Kidney (tissue), 14 donors: ENCODE measurements around the gene PTPRF. TPM values are rescaled to one million over a fixed set of nuclear protein-coding genes. Genes with fewer than 3 reads are reported as not detected.

Experiments used
- DNase-seq, 5 donors: peaks; one replicate each; pipeline ENCODE4 v3.0.0-alpha.2; 2013 to 2020
- FAIRE-seq: peaks from 2 replicates; lab custom pipeline; 2012; peaks lifted over from hg19 to GRCh38; lab: Jason Lieb, UNC
- H3K27ac ChIP-seq, 2 donors: one replicate each; pipeline ENCODE4 v1.7.0; 2013; ENCODE audit warnings: low read depth in 2 of 2, low read length in 2 of 2, inconsistent platforms in 1 of 2
- H3K27me3 ChIP-seq: one replicate; pipeline ENCODE4 v1.7.1; 2013; ENCODE audit warnings: low read length, inconsistent platforms; ENCODE audit not compliant: control insufficient read depth, insufficient read depth
- H3K36me3 ChIP-seq, 3 donors: one replicate each; pipeline versions ENCODE4 v1.7.0 to v1.7.1; 2013; ENCODE audit warnings: low read length in 3 of 3, control low read depth in 1 of 3, inconsistent platforms in 1 of 3; ENCODE audit not compliant: insufficient read depth in 3 of 3, control insufficient read depth in 2 of 3
- H3K4me1 ChIP-seq, 3 donors: one replicate each; pipeline versions ENCODE4 v1.7.0 to v1.7.1; 2013; ENCODE audit warnings: low read length in 3 of 3, inconsistent platforms in 1 of 3, low read depth in 1 of 3; ENCODE audit not compliant: control insufficient read depth in 2 of 3, insufficient read depth in 2 of 3
- H3K4me3 ChIP-seq, 3 donors: one replicate each; pipeline versions ENCODE4 v1.7.0 to v1.8.1; 2013; ENCODE audit warnings: low read length in 3 of 3, control low read depth in 1 of 3, inconsistent platforms in 1 of 3
- H3K9ac ChIP-seq, 3 donors: one replicate each; pipeline versions ENCODE4 v1.7.0 to v1.7.1; 2013; ENCODE audit warnings: low read length in 3 of 3, control low read depth in 1 of 3, inconsistent platforms in 1 of 3
- H3K9me3 ChIP-seq, 3 donors: one replicate each; pipeline versions ENCODE4 v1.7.0 to v1.7.1; 2013; ENCODE audit warnings: low read length in 3 of 3, control low read depth in 1 of 3, inconsistent platforms in 1 of 3; ENCODE audit not compliant: control insufficient read depth in 2 of 3, insufficient read depth in 1 of 3
- CTCF ChIP-seq: IDR thresholded peaks from 3 replicates; pipeline ENCODE4 v1.5.1; 2012; ENCODE audit warnings: mild to moderate bottlenecking, moderate library complexity, borderline replicate concordance; ENCODE audit not compliant: insufficient read depth; ENCODE audit errors: extremely low read depth
- intact Hi-C: fragments of 100-400 bp; cut with DNase I; formaldehyde crosslinking; loops from one replicate; pipeline ENCODE4 v1.11.1; 2022
- polyA plus RNA-seq: library from polyadenylated mRNA; stranded (reverse); fragments of 350-450 nt; fragmentation: Illumina TruSeq; extraction: RNeasy Lipid Tissue Mini Kit (QIAGEN cat#74804); gene quantifications from one replicate; pipeline ENCODE4 v1.2.3, GENCODE V29; 2014; ENCODE audit warnings: low read depth, low replicate concordance; ENCODE audit not compliant: insufficient read depth
- total RNA-seq: library from RNA; stranded (reverse); fragmentation: NEBNext Ultra II Directional; extraction: Animal tissue kit (Norgen Biotek cat#: 25700); gene quantifications from one replicate; pipeline ENCODE4 v1.2.1, GENCODE V29; 2021
- donor health status: control.
- donor health status: control.
- donor health status: control.
- donor health status: control.
- donor health status: control.
- donor health status: DM: yes; HTN: yes; CAD: no.
- donor health status: Normal renal cell carcinoma (clear cell type).

The PTPRF gene
- total and polyA plus RNA-seq, 2 donors from 2014 or later: 39.5 to 197 TPM

GRCh38 chr1:43673261-43673660 is 142.6 kb downstream of the PTPRF start:
- H3K9me3 ChIP-seq: no peaks in the 10 kb centered on the region
- H3K27ac ChIP-seq: no peak overlapping the region
- H3K36me3 ChIP-seq: peaks cover 10 to 39% (median 32%) of the 10 kb centered on the region in 3 donors
- no peaks in the 10 kb centered on the region for H3K27me3 ChIP-seq
- no peak overlapping the region for H3K4me3 ChIP-seq
- FAIRE-seq: no peak
- no peak overlapping the region for H3K9ac ChIP-seq
- TF ChIP-seq CTCF: no peak
- DNase-seq: no peak
- H3K4me1 ChIP-seq: no peaks in the 10 kb centered on the region
- intact Hi-C loops: no loop called here

Other genes starting within 250 kb of the PTPRF start
- 21.1 TPM for gene C1orf210, start 245.3 kb upstream of the PTPRF start, total RNA-seq
- gene C1orf210, start 245.3 kb upstream of the PTPRF start, polyA plus RNA-seq: 33.3 TPM
- gene TIE1, start 229.9 kb upstream of the PTPRF start, total RNA-seq: 46.3 TPM
- 15.0 TPM for gene TIE1, start 229.9 kb upstream of the PTPRF start, polyA plus RNA-seq
- gene MPL, start 193.1 kb upstream of the PTPRF start, total RNA-seq: 0.25 TPM
- gene MPL, start 193.1 kb upstream of the PTPRF start, polyA plus RNA-seq: not detected
- gene CDC20, start 171.9 kb upstream of the PTPRF start, total RNA-seq: 2.7 TPM
- 3.9 TPM for gene CDC20, start 171.9 kb upstream of the PTPRF start, polyA plus RNA-seq
- 85.1 TPM for gene ELOVL1, start 162.9 kb upstream of the PTPRF start, total RNA-seq
- gene ELOVL1, start 162.9 kb upstream of the PTPRF start, polyA plus RNA-seq: 86.0 TPM
- gene MED8, start 141.1 kb upstream of the PTPRF start, total RNA-seq: 36.5 TPM
- 44.3 TPM for gene MED8, start 141.1 kb upstream of the PTPRF start, polyA plus RNA-seq
- gene SZT2, start 141.0 kb upstream of the PTPRF start, total RNA-seq: 66.8 TPM
- gene SZT2, start 141.0 kb upstream of the PTPRF start, polyA plus RNA-seq: 10.4 TPM
- 50.5 TPM for gene HYI, start 77.0 kb upstream of the PTPRF start, total RNA-seq
- 91.2 TPM for gene HYI, start 77.0 kb upstream of the PTPRF start, polyA plus RNA-seq
- gene KDM4A, start 119.3 kb downstream of the PTPRF start, total RNA-seq: 35.2 TPM
- 11.3 TPM for gene KDM4A, start 119.3 kb downstream of the PTPRF start, polyA plus RNA-seq
- gene ST3GAL3, start 176.7 kb downstream of the PTPRF start, total RNA-seq: 21.3 TPM
- 15.3 TPM for gene ST3GAL3, start 176.7 kb downstream of the PTPRF start, polyA plus RNA-seq